HG03521 (cell line): ENCODE measurements around the gene SLC39A6.
"Not testable (repeated sequence)": the region's sequence is repeated elsewhere in the genome, so short reads cannot be mapped to it uniquely, and the experiment has no call there.

Experiments
- ATAC-seq: cut with Tn5 transposase; IDR thresholded peaks from one replicate; pipeline ENCODE4 v1.9.1; 2021; ENCODE audit warnings: mild to moderate bottlenecking, moderate library complexity; ENCODE audit not compliant: unreplicated experiment

SLC39A6 gene

DNA sequence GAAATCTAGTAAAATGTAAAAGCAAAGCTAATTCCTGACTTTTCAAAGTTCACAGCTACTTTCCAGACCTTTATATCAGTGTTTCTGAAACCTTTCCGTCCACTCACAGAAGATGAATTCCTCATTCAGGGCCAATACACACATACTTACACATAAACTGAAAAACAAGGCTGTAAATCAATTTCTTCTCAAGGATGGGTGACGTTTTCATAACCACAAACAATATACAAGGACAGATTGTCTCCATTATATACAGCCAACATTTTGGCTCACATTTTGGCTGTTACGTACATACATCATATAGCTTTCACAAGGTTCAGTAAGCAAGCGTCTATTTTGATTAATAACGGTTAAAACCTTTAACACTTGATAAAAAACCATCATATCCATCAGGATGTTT lies 63.1 kb downstream of the SLC39A6 start:
- no peak for ATAC-seq

GRCh38 chr18:36064809-36065079 lies 64.4 kb downstream of the SLC39A6 start:
- ATAC-seq: not testable (repeated sequence)

GRCh38 chr18:36064027-36064808 lies 64.9 kb downstream of the SLC39A6 start:
- no peak for ATAC-seq

DNA sequence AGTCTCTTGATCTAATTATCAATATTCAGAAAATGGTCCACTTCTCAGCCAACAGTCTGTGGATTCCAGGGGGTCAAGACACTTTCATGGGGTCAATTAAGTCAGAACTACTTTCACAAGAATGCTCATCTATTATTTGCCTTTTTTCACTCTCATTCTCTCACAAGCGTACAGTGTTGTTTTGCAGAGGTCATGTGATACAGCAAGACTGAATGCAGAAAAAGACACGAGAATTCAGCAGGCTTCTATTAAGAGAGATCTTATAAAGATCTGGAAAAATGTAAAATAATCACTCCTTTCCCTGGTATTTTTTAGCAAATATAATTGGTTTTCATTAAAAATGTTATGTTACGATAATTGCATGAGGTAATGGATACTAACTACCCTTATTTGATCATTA lies 70.5 kb downstream of the SLC39A6 start:
- ATAC-seq: no peak
